ENCODE results near the gene C17orf78.
"Not testable (repeated sequence)": the region's sequence is repeated elsewhere in the genome, so short reads cannot be mapped to it uniquely, and the experiment has no call there.

C17orf78 gene

GRCh38 chr17:37344519-37344918 is 31.3 kb upstream of the C17orf78 start:
- in situ Hi-C loops (cut with MboI; ENCODE audit: low sequenced_read_pairs, unreplicated experiment): no loop called here
- no peak for TF ChIP-seq CTCF (IDR thresholded peaks at IDR 0.05; ENCODE audit: borderline replicate concordance, control extremely low read depth, extremely low read depth, insufficient read depth, missing control alignments)
- no peak for DNase-seq (ENCODE audit: low spot score)

GRCh38 chr17:37346863-37347402 is 28.9 kb upstream of the C17orf78 start:
- in situ Hi-C loops (cut with MboI; ENCODE audit: low sequenced_read_pairs, unreplicated experiment); DNase-seq (ENCODE audit: low spot score): not testable (repeated sequence)

- in situ Hi-C loops (cut with MboI; ENCODE audit: low sequenced_read_pairs, unreplicated experiment); DNase-seq (ENCODE audit: low spot score): not testable (repeated sequence)
Observed at GRCh38 chr17:37356796-37357569, 18.8 kb upstream of the C17orf78 start.

GRCh38 chr17:37358098-37358829 is 17.5 kb upstream of the C17orf78 start:
- in situ Hi-C loops (cut with MboI; ENCODE audit: low sequenced_read_pairs, unreplicated experiment): no loop called here
- no peak for TF ChIP-seq CTCF (IDR thresholded peaks at IDR 0.05; ENCODE audit: borderline replicate concordance, control extremely low read depth, extremely low read depth, insufficient read depth, missing control alignments)
- peak; percentile 67 for DNase-seq (ENCODE audit: low spot score)

GRCh38 chr17:37358830-37359681 is 16.7 kb upstream of the C17orf78 start:
- in situ Hi-C loops (cut with MboI; ENCODE audit: low sequenced_read_pairs, unreplicated experiment): no loop called here
- no peak for TF ChIP-seq CTCF (IDR thresholded peaks at IDR 0.05; ENCODE audit: borderline replicate concordance, control extremely low read depth, extremely low read depth, insufficient read depth, missing control alignments)

GRCh38 chr17:37359682-37360188 is 16.1 kb upstream of the C17orf78 start:
- in situ Hi-C loops (cut with MboI; ENCODE audit: low sequenced_read_pairs, unreplicated experiment): no loop called here
- TF ChIP-seq CTCF (IDR thresholded peaks at IDR 0.05; ENCODE audit: borderline replicate concordance, control extremely low read depth, extremely low read depth, insufficient read depth, missing control alignments): no peak
- DNase-seq (ENCODE audit: low spot score): no peak

More at GRCh38 chr17:37358830-37359681, 16.7 kb upstream of the C17orf78 start:
- peak; percentile 99 for DNase-seq (ENCODE audit: low spot score)

GRCh38 chr17:37360632-37361031 is 15.2 kb upstream of the C17orf78 start:
- in situ Hi-C loops (cut with MboI; ENCODE audit: low sequenced_read_pairs, unreplicated experiment): no loop called here
- DNase-seq (ENCODE audit: low spot score): no peak
- no peak for TF ChIP-seq CTCF (IDR thresholded peaks at IDR 0.05; ENCODE audit: borderline replicate concordance, control extremely low read depth, extremely low read depth, insufficient read depth, missing control alignments)

Measured in GM13976 (cell line).